K562 (cell line): Measurements from ENCODE around the gene MCTS1. TPM values are rescaled to one million over a fixed set of nuclear protein-coding genes. Genes with fewer than 3 reads are reported as not detected.
A peak's percentile ranks its signal among the peaks of the same experiment; 100 is the strongest.

ENCODE experiments used
- CBX5 ChIP-seq: IDR thresholded peaks from 2 replicates; pipeline ENCODE4 v1.6.1; 2014; ENCODE audit warnings: low read depth, borderline replicate concordance
- ESRRB ChIP-seq: fragments of 250-450 bp; sonication (Bioruptor Pico); IDR thresholded peaks from 2 replicates; pipeline ENCODE4 v1.5.0; 2020; ENCODE audit warnings: mild to moderate bottlenecking, moderate library complexity, borderline replicate concordance
- GMEB1 ChIP-seq: fragments of 250-450 bp; sonication (Bioruptor Pico); IDR thresholded peaks from 2 replicates; pipeline ENCODE4 v1.4.0; 2020; ENCODE audit warnings: mild to moderate bottlenecking
- HNRNPUL1 ChIP-seq: fragments of 200-400 bp; formaldehyde crosslinking; IDR thresholded peaks from 2 replicates; pipeline ENCODE4 v1.6.1; 2017; ENCODE audit warnings: low read length
- KAT8 ChIP-seq: fragments of 450-650 bp; IDR thresholded peaks from 2 replicates; pipeline ENCODE4 v1.6.1; 2016; ENCODE audit warnings: low read depth, mild to moderate bottlenecking
- SREBF2 ChIP-seq: sonication (generic); formaldehyde crosslinking; IDR thresholded peaks from 2 replicates; pipeline ENCODE4 v1.4.0; 2020; ENCODE audit warnings: mild to moderate bottlenecking, missing genetic modification reagents
- STAT6 ChIP-seq: sonication (generic); formaldehyde crosslinking; IDR thresholded peaks from 2 replicates; pipeline ENCODE4 v1.8.1; 2023; ENCODE audit warnings: mild to moderate bottlenecking, missing genetic modification reagents
- TAL1 ChIP-seq: fragments of 450-650 bp; IDR thresholded peaks from 2 replicates; pipeline ENCODE4 v1.6.1; 2016; ENCODE audit warnings: mild to moderate bottlenecking
- ZBTB40 ChIP-seq, 2 experiments: fragments of 450-650 bp in 1 of 2; sonication (generic) in 1 of 2; formaldehyde crosslinking in 1 of 2; IDR thresholded peaks; 2 replicates each; pipeline versions ENCODE4 v1.7.1 to v1.9.0; 2016 to 2022; ENCODE audit warnings: inconsistent platforms in 1 of 2, mild to moderate bottlenecking in 1 of 2, missing genetic modification reagents in 1 of 2
- ZNF165 ChIP-seq: fragments of 250-450 bp; sonication (Bioruptor Pico); IDR thresholded peaks from 2 replicates; pipeline ENCODE4 v1.4.0; 2020; ENCODE audit warnings: borderline replicate concordance
- polyA plus RNA-seq, 8 experiments: library from polyadenylated mRNA; depleted of rRNA in 4 of 8; stranded (reverse) in 5 of 8; unstranded in 3 of 8; fragments of >200 nt; fragmentation: Nextera tagmentation in 2 of 8; fragmentation: Illumina TruSeq in 1 of 8; extraction: Ambion mirVana in 2 of 8; extraction: Trizol in 1 of 8; gene quantifications; 2 replicates each; pipeline versions ENCODE4 v1.2.1 to v1.2.3, GENCODE V29; 2011 to 2014; ENCODE audit warnings: inconsistent platforms in 1 of 8, missing spikeins in 1 of 8
- total RNA-seq, 7 experiments: library from RNA; depleted of rRNA in 6 of 7; stranded (reverse); fragments of >200 nt in 6 of 7; fragmentation: Illumina TruSeq in 2 of 7; extraction: Trizol in 2 of 7; gene quantifications; 2 replicates each; pipeline versions ENCODE4 v1.2.1 to v1.2.3, GENCODE V29; 2011 to 2021; ENCODE audit warnings: low replicate concordance in 1 of 7
- TF ChIP-seq, protein P1 (sequence below): sonication (generic); formaldehyde crosslinking; IDR thresholded peaks from 2 replicates; pipeline ENCODE4 v1.8.0; 2023; ENCODE audit warnings: mild to moderate bottlenecking, missing genetic modification reagents

Gene MCTS1
- total and polyA plus RNA-seq, 9 of the 15 experiments (the other 6 are each of a cell fraction or from before 2014, with no cell fraction given): 65.3 to 300 (median 152) TPM

DNA sequence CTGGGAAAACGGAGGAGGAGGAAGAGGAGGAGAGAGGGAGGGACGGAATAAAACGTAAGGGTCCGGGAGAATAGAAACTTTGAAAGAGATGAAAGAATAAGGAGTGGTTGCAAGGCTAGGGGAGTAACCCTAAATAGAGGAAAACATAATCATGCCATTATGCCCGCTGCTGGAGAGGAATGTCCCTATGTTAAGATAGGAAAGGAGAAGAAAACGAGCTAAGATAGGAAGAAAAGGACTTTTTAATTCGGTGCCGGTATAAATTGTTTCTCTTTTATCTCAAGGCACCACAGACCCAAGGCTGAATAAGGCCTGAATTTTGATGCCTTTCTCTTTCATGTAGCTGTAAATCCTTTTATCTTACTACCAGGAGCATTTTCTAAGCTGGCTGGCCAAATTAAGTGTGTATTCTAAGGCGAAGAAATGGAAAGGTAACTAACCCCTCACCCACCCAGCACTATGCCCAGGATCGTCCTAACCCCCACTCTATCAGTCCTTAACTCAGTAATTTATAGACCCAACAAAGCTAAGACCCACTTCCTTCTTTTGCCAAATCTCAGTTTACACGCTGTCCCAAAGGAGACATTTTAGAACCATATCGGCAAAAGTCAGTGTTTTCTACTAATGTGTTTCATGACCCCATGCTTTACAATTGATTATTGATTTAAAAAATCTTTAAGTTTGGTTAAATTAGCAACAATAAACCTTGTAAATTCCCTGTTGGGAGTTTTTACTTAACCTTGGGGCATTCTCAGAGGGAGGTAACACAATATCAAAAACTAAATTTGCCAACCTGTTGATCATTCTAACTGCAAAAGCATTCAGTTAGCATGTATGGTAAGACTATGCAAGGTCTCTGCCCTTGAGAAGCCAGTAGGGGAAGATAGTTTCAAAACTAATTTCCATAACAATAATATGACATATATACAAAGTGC, 42.0 kb upstream of the MCTS1 start (continued):
- TF ChIP-seq ZBTB40 (IDR thresholded peaks at IDR 0.05) (0 out of 2 replicates have a peak, but pooled peaks have one; percentile 22), ZBTB40 (CRISPR knock-in tag; IDR thresholded peaks at IDR 0.05) (no peak), SREBF2 (CRISPR knock-in tag) (no peak), GMEB1 (no peak), CBX5 (no peak), ZNF165 (CRISPR knock-in tag) (no peak), KAT8 (no peak), STAT6 (CRISPR knock-in tag) (no peak), HNRNPUL1 (no peak), TAL1 (no peak), ESRRB (CRISPR knock-in tag) (no peak)
- TF ChIP-seq, protein P1, sequence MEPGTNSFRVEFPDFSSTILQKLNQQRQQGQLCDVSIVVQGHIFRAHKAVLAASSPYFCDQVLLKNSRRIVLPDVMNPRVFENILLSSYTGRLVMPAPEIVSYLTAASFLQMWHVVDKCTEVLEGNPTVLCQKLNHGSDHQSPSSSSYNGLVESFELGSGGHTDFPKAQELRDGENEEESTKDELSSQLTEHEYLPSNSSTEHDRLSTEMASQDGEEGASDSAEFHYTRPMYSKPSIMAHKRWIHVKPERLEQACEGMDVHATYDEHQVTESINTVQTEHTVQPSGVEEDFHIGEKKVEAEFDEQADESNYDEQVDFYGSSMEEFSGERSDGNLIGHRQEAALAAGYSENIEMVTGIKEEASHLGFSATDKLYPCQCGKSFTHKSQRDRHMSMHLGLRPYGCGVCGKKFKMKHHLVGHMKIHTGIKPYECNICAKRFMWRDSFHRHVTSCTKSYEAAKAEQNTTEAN (CRISPR knock-in tag): no peak
